EL (cell line): ENCODE measurements around the gene DPM1.
A peak's percentile ranks its signal among the peaks of the same experiment; 100 is the strongest.

ENCODE experiments used
- DNase-seq: peaks from one replicate; pipeline ENCODE4 v3.0.0-alpha.2; 2016

DPM1 gene

DNA sequence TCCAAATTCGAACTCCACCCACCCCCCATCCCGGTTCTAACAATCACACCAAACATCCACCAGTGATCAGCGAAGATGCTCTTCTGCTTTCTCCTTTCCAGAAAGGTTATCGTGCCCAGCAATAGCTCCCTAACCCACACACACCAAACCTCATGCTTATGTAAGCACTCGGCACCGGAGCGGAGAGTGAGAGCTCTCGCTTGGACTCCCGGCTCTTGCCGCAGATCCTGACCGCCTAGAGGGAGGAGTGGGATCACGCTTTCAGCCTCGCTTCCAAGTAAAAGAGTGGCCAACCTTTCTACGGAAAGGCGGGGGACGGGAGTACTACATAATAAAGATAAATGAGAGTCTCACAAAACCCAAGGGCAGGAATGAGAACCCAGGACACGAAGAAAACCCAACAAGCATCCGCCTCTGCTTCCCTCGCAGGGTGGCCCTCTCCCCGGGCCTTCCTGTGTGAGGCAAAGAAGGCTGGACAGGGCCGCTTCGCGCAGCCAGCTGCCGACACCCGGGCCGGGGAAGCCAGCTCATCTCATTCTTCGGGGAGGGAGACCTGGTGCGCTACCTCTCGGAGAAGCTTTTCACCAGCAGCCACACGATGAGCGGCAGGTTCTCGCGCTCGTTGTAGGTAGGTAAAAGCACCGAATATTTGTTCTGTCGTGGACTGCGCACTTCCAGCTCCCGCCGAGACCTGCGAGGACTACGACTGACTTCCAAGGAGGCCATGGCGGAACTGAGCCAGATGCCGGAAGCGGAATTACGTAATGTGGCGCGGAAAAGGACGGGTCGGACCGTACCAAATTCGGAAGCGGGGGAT, at the start of gene DPM1:
TSS of gene DPM1 (minus strand) at position 735 of the 817 bp plus-strand sequence. CDS start at position 726, 9 bp downstream.
- DNase-seq = peak; percentile 88

DNA sequence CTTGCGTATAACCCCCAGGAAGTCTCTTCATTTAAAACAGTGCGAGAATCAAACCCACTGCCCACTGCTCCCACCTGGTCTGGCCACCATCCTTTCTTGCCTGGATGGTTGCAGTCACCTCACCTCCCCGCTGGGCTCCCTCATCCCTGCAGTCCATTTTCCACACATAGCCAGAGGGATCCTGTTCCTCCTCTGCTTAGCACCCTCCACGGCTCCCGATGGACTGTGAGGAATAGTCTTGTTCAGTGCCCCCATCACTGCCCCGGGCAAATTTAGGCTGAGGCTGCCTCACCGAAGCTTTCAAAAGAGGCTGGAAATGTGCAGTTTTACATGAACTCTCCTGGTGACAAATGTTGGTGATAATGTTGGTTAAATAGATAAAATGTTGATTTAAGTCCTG, 46.9 kb upstream of the DPM1 start:
- no peak for DNase-seq

DNA sequence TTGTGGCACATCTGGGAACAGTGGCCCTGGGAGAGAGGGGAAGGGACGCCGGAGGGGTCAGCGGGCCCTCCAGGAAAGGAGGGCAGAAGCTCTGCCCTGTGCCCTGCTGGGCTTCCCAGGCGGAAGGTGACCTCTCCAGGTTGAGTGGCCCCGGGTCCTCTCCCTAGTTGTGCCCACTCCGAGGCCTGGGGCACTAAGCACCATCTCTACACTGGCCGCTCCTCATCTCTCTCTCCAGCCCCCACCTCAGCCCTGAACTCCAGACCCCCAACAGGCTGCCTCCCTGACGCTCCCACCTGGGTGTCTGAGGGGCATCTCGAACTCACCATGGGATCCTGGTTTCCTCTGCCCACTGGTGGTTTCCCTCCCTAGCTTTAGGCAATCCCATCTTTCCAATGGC, 46.4 kb upstream of the DPM1 start:
- no peak for DNase-seq

DNA sequence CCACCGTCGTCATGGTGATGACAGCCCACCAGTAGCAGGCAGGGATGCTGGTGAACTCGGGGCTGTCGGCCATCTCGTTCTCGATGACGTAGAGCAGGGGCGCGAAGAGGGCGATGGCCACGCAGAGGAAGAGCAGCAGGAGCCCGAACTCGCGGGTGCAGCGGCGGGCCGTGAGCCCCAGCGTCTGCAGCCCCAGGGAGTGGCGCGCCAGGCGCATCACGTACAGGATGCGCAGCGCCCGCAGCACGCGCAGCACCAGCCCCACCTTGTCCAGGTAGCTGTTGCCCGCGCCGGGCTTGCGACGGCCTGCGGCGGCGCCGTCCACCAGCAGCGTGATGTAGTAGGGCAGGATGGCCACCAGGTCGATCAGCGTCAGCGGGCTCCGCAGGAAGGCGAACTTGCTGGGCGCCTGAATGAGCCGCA, 46.0 kb upstream of the DPM1 start:
- no peak for DNase-seq

DNA sequence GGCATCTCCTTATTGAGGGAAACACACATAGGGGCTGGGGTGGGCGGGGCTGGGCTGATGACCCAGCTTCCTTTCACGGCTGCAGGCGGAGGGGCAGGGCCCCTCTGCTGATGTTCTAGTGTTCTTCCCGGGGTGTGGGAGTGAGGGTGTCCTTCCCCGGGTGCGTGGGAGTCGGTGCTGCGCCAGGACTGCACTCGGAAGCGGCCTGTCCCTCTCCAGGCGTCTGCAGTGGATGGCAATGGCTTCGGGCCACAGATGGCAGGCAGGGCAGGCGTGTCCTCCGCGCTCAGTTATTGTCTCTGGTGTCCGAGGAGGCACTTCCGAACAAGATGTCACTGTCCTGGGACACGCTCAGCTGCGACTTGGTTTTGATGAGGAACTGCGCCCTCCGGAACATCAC, 45.4 kb upstream of the DPM1 start:
- DNase-seq = no peak

DNA sequence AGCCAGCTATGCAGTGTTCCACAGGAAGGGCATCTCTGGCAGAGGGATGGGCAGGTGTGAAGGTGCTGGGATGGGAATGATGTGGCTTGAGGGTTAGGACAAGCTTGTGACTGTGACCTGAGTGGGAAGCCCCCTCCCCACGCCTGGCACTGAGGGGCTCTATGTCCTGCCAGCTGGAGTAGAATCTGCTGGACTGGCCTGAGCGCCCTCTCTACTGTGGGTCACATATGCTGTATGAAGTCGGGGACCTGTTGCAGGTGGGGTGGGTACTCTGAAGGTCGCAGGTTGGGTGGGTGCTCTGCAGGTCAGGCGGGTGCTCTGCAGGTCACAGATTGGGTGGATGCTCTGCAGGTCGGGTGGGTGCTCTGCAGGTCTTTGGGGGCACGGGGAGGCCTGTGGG, 44.3 kb upstream of the DPM1 start:
- no peak for DNase-seq

DNA sequence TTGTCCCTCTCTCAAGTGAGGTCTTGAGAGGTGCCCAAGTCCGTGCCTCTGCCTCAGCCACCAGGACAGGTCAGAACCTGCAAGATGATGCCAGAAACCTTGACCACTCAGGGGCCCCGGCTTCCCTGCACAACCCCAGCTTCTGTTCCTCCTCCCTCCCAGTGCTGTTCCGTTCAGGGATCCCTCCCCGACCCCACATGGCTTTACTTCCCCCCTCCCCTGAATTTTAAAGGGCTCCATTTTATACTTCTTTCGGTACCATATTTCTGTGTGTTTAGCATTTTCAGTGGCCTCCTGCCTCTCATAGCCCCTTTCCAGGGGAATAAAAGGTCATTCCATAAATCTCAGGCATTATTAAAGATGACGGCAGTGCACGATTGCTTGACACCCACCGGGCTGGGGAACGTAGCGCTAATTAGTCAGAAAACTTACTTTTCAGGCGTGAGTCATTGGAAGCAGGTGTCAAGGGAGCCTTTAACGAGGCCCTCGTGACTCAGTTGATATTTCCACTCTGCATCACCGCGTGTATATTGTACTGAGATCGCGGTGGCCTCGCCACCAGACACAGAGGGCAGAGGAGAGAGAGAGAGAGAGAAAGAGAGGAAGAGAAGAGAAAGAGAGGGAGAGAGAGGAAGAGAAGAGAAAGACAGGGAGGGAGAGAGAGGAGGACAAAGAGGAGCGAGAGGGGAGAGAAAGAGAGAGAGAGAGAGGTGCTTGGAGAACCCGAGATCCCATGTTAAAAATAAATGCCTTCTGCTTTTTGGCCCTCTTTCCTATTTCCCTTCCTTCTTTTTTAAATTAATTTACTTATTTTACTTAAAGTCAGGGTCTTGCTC, 43.3 kb upstream of the DPM1 start:
- DNase-seq = no peak

DNA sequence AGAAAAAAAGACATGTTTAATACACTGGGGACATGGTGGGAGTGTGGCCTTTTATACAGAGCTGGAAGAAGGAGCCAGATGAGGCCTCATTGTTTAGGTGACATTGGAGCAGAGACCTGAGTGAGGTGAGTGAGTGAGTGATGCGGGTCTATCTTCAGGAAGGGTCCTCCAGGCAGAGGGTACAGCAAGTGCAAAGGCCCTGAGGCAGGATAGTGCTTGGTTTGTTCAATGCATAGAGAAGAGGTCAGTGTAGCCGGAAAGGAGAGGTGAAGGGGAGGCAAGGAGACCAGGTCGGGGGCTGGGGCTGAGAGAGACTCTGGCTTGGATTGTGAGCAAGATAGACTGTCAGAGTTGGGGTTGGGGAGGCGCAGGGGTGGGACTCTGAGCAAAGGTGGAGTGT, 41.0 kb upstream of the DPM1 start:
- DNase-seq = no peak

DNA sequence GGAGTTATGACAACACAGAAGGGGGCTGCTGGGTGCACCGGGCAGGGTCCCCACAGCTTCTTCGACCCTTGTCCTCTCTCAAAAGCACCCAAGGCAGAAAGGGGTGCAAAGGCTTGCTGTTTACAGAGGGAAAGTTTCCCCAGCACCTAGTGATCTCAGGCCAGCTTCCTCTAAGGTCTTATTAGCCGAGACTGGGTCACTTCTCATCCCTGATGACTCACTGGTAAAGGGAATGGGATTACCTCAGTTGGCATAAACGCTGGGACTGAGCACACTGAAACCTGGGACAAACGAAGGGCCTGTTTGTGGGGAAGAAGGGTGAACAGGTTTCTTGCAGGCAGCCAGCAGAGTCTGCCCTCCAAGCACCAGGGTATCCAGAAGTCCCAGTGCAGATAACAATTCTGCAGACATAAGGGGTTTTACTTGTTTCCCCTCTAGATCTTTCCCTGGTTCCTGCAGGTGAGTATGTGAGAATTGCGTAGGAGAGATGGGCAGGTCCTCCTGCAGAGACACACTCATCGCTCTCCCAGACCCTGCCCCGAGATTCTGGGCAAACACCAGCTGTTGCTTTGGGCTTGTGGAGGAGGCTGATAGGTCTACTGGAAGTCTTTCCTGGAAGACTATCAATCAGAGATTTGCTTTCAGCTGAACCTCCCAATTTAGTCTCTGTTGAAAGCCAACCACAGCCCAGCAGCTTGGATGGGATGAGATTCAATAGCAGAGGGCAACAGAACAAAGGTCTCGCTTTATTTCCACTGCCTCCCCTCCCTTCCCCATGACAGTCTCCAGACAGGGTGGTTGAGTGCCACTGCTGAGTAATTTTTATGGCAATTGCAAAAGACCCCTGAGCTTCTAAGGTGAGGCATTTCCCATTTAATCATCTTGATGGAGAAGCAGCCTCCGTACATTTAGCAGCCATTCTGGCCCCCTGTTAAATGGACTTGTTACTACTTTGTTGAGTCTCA, 38.9 kb upstream of the DPM1 start:
- DNase-seq = peak; percentile 63

DNA sequence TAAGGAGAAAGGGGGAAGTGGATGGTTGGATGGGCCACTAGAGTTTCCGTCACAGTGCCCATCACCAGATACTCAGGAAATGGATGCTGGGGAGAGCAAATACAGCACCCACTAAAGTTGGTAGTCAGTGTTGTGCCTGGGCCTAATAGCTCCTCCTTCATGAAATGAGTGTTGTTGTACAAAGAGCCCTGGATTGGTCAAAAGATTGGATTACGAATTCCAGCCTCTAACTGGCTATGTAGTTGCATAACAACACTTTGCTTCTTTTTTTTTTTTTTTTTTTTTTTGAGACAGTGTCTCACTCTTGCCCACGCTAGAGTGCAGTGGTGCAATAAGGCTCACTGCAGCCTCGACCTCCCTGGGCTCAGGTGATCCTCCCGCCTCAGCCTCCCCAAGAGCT, 37.2 kb upstream of the DPM1 start:
- DNase-seq = peak; percentile 12

DNA sequence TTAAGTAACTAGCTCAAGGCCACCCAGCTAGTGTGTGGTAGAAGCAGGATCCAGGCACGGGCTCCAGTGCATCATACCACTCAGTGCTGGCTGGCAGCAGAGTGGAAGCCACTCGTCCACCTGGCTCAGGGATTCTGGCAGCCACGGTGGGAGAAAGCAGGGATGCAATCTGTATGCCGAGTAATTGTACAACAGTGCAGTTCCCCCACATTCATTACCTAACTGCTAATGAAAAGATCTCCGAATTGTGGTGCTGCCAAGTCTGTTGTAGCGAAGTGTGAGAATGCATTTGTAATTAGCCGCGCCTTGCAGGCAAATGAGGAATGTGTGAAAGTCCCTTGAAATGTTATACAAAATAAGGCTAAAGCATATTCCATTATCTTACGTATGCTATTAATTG, 35.5 kb upstream of the DPM1 start:
- no peak for DNase-seq

DNA sequence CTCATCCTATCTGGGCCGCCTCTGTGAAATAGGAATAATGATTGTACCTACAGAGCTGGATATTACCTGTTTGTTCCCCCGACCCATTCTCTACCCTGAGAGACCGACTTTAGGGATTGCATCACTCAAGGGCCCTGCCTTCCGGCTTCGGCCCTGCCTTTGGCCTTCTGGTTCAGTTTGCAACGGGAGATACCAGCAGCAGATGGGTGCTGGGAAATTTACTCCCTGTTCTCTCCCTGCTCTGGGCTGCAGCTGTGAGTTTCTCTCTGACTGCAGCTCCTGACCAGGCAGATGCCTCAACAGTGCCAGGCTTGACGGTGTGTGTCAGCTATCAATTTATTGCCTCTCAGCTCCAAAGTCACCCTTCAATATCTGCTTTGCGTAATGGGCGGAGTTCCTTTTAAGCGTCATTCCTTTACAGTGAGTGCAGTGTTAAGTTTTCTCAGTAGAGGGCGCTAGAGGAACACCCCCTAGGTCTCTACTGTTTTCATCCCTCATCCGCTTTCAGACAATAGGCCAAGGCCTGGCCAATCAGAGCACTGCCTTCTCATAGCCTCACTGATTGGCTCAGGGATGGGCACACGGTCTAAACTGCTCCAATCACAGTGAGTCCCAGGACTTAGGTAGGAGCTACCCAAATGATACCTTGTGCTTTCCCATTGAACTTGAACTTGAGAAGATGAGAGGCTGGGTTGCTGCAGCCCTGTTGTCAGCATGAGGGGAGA, 34.6 kb upstream of the DPM1 start:
- DNase-seq = peak; percentile 70

DNA sequence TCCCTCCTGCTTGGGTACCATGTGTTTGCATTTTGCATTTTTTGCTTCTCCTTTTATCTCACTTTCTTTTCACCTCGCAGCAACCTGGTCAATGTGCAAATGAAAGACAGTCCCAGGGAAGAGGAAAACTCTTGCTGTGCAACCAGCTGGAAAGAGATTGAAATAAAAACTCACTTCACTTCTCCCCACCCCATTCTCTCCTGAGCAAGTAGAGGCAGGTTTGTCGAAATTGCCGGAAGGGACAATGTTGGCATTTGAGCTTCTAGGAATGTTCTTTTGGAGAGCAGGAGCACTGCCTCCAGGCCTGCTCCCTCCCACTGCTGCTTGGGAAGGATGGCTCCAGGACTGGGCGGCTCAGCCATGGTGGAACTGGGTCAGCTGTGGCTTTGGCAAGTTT, 34.0 kb upstream of the DPM1 start:
- DNase-seq = no peak

DNA sequence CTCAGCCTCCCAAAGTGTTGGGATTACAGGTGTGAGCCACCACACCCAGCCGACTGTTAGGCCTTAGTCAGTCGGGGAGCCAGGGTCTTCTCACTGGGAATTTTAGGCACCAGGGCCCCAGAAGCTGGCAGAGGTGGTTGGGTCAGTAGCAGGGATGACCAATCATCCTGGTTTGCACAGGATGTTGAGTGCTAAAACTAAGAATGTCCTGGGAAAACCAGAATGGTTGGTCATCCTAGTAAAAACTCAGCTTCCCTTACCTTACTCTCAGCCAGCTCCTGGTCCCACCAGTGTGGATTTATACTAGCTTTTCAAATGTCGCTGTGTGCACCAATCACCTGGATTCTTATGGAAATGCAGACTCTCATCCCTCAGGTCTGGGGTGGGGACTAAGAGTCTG, 32.7 kb upstream of the DPM1 start:
- peak; percentile 13 for DNase-seq

DNA sequence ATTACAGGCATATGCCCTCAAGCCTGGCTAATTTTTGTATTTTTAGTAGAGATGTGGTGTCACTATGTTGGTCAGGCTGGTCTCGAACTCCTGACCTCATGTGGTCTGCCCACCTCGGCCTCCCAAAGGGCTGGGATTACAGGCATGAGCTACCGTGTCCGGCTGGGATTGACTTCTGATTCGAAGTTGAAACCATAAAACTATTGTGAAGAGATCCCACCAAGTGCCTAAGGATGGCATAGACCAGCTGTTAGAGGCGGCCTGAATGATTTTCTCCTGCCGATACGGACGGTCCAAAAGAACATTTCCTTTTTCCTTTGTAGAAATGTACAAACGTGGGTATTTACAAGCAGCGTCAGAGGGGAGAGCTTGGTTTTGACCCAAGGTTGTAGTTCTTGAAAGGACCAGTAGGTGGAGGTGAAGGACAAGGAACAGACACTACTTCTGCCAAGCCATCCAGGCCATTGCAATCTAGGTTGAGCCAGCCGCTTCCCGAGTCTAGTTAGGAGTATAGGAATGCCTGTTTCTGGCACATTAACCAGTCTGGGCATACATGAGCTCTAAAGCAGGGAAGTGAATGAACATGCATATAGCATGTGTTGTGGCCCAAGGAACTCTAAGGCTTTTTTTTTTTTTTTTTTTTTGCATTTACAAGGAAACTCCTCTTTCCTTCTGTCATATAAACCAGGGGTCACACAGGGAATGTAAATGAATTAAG, 29.3 kb upstream of the DPM1 start:
- peak; percentile 87 for DNase-seq

DNA sequence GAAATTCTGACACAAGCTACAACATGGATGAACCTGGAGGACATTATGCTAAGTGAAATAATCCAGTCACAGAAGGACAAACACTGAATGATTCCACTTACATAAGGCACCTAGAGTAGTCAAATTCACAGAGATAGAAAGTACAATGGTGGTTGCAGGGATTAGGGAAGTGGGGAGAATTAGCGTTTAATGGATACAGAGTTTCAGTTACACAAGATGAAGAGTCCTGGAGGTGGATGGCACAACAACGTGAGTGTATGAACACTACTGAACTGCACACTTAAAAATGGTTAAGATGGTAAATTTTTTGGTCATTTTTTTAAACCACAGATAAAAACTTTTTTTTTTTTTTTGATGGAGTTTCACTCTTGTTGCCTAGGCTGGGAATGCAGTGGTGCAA, 25.0 kb upstream of the DPM1 start:
- DNase-seq = no peak

DNA sequence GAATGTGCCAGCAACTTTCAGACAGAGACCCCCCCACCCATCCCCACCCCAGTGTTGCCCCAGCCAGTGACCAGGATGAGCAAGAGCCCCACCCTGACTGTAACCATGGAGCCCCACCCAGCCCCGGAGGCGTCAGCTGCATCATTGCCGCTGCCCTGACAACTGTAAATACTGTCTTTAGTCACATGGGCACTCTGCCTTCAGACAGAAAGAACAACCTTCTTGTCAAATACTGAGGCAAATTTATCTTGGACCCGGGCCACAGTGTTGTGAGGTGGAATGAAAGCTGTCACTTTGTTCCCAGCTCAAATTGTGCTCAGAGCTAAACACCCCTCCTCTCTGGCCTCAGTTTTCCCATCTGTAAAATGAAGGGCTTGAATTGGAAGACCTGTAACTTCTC, 24.0 kb upstream of the DPM1 start:
- peak; percentile 56 for DNase-seq

DNA sequence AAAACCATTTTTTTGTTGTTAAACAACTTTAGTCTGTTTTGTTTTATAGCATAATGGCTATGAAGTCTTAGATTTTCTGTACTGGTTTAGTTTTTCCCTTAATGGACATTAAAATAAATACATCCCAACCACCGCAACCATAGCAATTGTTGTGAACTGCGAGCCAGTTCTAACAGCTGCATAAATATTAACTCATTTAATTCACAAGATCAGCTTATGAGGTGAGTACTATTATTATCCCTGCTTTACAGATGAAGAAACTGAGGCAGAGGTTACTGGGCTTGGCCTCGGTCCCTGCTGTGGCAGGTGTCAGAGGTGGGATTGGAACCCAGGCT, 23.3 kb upstream of the DPM1 start:
- DNase-seq = no peak

DNA sequence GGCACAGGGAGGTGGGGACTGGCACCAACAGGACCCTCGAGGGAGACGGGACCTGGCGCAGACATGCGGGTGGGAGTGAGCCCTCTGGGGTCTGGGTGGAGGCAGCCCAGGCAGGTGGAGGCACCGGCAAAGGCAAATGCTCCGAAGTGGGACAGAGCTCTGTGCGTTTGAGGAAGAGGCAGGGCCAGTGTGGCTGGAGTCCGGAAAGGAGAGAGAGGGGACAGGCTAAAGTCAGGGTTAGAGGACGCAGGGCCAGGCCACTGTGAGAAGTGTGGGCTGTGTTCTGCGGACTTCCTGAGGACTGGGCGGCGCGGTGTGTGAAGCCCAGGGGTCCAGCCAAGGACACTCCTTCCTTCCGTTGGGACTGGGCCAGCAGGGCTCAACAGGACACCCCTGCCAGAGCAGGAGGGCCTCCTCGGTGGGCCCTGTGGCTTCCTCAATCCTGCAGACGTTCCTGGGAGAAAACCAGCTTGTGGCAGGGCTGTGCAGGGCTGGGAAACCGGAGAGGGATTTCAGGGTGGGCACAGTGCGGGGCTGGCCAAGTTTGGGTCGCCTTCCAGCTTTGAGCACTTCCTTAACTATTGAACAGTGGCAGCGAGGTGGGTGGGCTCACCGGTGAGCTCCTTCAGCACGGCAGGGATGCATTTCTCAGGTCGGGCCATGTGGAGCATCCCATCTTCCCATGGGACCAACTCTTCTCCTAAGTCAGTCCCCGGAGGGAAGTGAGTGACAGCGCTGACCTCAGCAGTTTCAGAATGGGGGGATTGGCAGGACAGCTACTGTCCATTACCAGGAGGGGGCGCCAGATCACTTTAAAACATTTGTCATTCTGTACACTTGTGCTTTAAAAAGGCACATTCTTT, 22.8 kb upstream of the DPM1 start:
- peak; percentile 78 for DNase-seq

DNA sequence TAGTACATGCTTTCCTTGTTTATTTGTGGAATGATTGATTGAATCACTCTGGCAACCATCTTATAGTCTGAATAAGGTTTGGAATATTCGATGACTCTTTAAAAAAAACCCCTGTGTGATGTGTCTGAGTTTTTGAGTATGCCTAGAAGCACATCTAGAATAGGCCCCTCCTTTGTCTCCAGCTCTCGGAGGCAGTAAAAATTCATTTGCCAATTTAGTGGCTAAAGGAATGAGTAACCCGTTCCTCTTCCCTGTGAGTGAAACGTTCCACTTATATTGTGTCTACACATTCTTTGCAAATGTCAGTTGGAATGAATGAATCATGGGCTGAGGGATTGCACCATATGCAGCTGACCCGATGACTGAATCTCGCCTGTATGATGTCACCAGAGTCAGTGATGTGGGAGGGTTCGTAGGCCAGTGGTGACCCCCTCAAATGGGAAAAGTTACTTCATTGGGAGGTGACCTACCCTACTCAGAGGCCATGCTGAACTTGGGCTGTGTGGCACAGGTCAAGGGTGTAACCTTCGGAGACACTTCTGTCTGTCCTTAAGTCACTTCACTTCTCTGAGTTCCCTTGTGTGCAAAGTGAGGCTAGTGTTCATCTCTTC, 21.8 kb upstream of the DPM1 start:
- peak; percentile 99 for DNase-seq
